NCI-H345 (cell line): ENCODE measurements around the gene POLRMT.
"Not testable (repeated sequence)": the region's sequence is repeated elsewhere in the genome, so short reads cannot be mapped to it uniquely, and the experiment has no call there.

Experiments
- DNase-seq: peaks from one replicate; lab custom pipeline; 2025; lab: John Stamatoyannopoulos, UW

The POLRMT gene

GRCh38 chr19:628168-628567 lies 5.2 kb downstream of the POLRMT start:
- DNase-seq = no peak

- not testable (repeated sequence) for DNase-seq
These were observed 6.8 kb downstream of the POLRMT start for GRCh38 chr19:626566-626965.

- no peak for DNase-seq
These were observed 8.1 kb downstream of the POLRMT start for GRCh38 chr19:625257-625656.

GRCh38 chr19:624433-625109 lies 8.8 kb downstream of the POLRMT start:
- DNase-seq = no peak

GRCh38 chr19:623974-624373 lies 9.4 kb downstream of the POLRMT start:
- DNase-seq = no peak

- DNase-seq = no peak
These were observed 10.0 kb downstream of the POLRMT start for GRCh38 chr19:623175-623916.

- DNase-seq = no peak
These were observed 10.7 kb downstream of the POLRMT start for GRCh38 chr19:622666-623065.

- no peak for DNase-seq
These were observed 11.5 kb downstream of the POLRMT start for GRCh38 chr19:621819-622218.

GRCh38 chr19:621191-621590 lies 12.1 kb downstream of the POLRMT start:
- DNase-seq = not testable (repeated sequence)

- no peak for DNase-seq
These were observed 13.0 kb downstream of the POLRMT start for GRCh38 chr19:620166-620862.

GRCh38 chr19:619286-620002 lies 13.9 kb downstream of the POLRMT start:
- DNase-seq = no peak

- DNase-seq = no peak
These were observed 14.6 kb downstream of the POLRMT start for GRCh38 chr19:618674-619285.

GRCh38 chr19:618247-618619 lies 15.1 kb downstream of the POLRMT start:
- DNase-seq = no peak

- DNase-seq = no peak
These were observed 15.6 kb downstream of the POLRMT start for GRCh38 chr19:617551-618246.

- peak; percentile 23 for DNase-seq
These were observed 16.4 kb downstream of the POLRMT start for GRCh38 chr19:616747-617526.

GRCh38 chr19:616062-616700 lies 17.2 kb downstream of the POLRMT start:
- DNase-seq = no peak

GRCh38 chr19:615619-616018 lies 17.7 kb downstream of the POLRMT start:
- DNase-seq = no peak

- DNase-seq = no peak
These were observed 19.4 kb downstream of the POLRMT start for GRCh38 chr19:613732-614567.

- no peak for DNase-seq
These were observed 20.4 kb downstream of the POLRMT start for GRCh38 chr19:612941-613340.
